RWPE2 (cell line): ENCODE measurements around the gene ACKR2.
A peak's percentile ranks its signal among the peaks of the same experiment; 100 is the strongest.

ENCODE experiments used
- ATAC-seq: fragments of 200-7000 bp; cut with Tn5 transposase; 3 replicates; pipeline ENCODE4 v1.9.1; 2021; ENCODE audit warnings: low read depth
- DNase-seq: peaks from one replicate; pipeline ENCODE4 v3.0.0-alpha.2; 2020; ENCODE audit warnings: low spot score
- H3K27ac ChIP-seq: fragments of 450-650 bp; 2 replicates; pipeline ENCODE4 v1.5.1; 2017; ENCODE audit warnings: mild to moderate bottlenecking; ENCODE audit not compliant: poor library complexity, severe bottlenecking
- H3K27me3 ChIP-seq: fragments of 250-450 bp; sonication (Bioruptor Pico); 2 replicates; pipeline ENCODE4 v1.5.1; 2021; ENCODE audit warnings: mild to moderate bottlenecking, moderate library complexity; ENCODE audit not compliant: insufficient read depth, poor library complexity, severe bottlenecking
- H3K36me3 ChIP-seq: fragments of 250-450 bp; sonication (Bioruptor Pico); 2 replicates; pipeline ENCODE4 v1.5.1; 2020; ENCODE audit warnings: low read depth, mild to moderate bottlenecking, moderate library complexity
- H3K4me1 ChIP-seq: fragments of 250-450 bp; sonication (Bioruptor Pico); 2 replicates; pipeline ENCODE4 v1.5.1; 2021; ENCODE audit warnings: mild to moderate bottlenecking, moderate library complexity; ENCODE audit not compliant: insufficient read depth, poor library complexity, severe bottlenecking
- H3K4me3 ChIP-seq: fragments of 250-450 bp; sonication (Bioruptor Pico); 2 replicates; pipeline ENCODE4 v1.5.1; 2021; ENCODE audit warnings: mild to moderate bottlenecking, moderate library complexity; ENCODE audit not compliant: severe bottlenecking
- H3K9me3 ChIP-seq: fragments of 250-450 bp; sonication (Bioruptor Pico); 2 replicates; pipeline ENCODE4 v1.5.1; 2021; ENCODE audit warnings: mild to moderate bottlenecking, moderate library complexity; ENCODE audit not compliant: severe bottlenecking
- CTCF ChIP-seq: fragments of 450-650 bp; IDR thresholded peaks from one replicate; pipeline ENCODE4 v1.5.1; 2017; ENCODE audit warnings: mild to moderate bottlenecking, moderate library complexity; ENCODE audit not compliant: poor library complexity, severe bottlenecking

Gene ACKR2

GRCh38 chr3:42851228-42851834, 42.1 kb downstream of the ACKR2 start:
- Histone ChIP-seq H3K36me3 (no peaks in the 10 kb centered on the region), H3K9me3 (no peaks in the 10 kb centered on the region), H3K27me3 (no peaks in the 10 kb centered on the region), H3K4me1 (no peaks in the 10 kb centered on the region), H3K27ac (no peak overlapping the region), H3K4me3 (no peak overlapping the region)
- DNase-seq (no peak), ATAC-seq (peak; percentile 81)
- TF ChIP-seq CTCF, result no peak

GRCh38 chr3:42852441-42852840, 43.2 kb downstream of the ACKR2 start:
- no peak overlapping the region for H3K27ac ChIP-seq

GRCh38 chr3:42853056-42853455, 43.8 kb downstream of the ACKR2 start:
- Histone ChIP-seq H3K27ac (no peak overlapping the region), H3K4me1 (no peaks in the 10 kb centered on the region), H3K27me3 (no peaks in the 10 kb centered on the region), H3K9me3 (no peaks in the 10 kb centered on the region), H3K4me3 (no peak overlapping the region), H3K36me3 (no peaks in the 10 kb centered on the region)
- no peak for TF ChIP-seq CTCF
- ATAC-seq (no peak), DNase-seq (no peak)

More at GRCh38 chr3:42852441-42852840, 43.2 kb downstream of the ACKR2 start:
- Histone ChIP-seq H3K27me3 (no peaks in the 10 kb centered on the region), H3K4me3 (no peak overlapping the region), H3K9me3 (no peaks in the 10 kb centered on the region), H3K36me3 (no peaks in the 10 kb centered on the region), H3K4me1 (no peaks in the 10 kb centered on the region)
- no peak for ATAC-seq
- no peak for TF ChIP-seq CTCF
- no peak for DNase-seq

GRCh38 chr3:42853739-42854302, 44.6 kb downstream of the ACKR2 start:
- no peak overlapping the region for H3K4me3 ChIP-seq
- ATAC-seq, result no peak
- H3K9me3 ChIP-seq, result no peaks in the 10 kb centered on the region
- DNase-seq, result no peak
- H3K27me3 ChIP-seq, result no peaks in the 10 kb centered on the region
- no peak for TF ChIP-seq CTCF
- no peaks in the 10 kb centered on the region for H3K36me3 ChIP-seq
- no peak overlapping the region for H3K27ac ChIP-seq
- H3K4me1 ChIP-seq, result no peaks in the 10 kb centered on the region

- Histone ChIP-seq H3K9me3 (no peaks in the 10 kb centered on the region), H3K27ac (no peak overlapping the region), H3K4me3 (no peak overlapping the region), H3K4me1 (no peaks in the 10 kb centered on the region), H3K27me3 (no peaks in the 10 kb centered on the region), H3K36me3 (no peaks in the 10 kb centered on the region)
- no peak for TF ChIP-seq CTCF
- DNase-seq, result no peak
- ATAC-seq, result no peak
Measured at GRCh38 chr3:42855219-42855546, 45.9 kb downstream of the ACKR2 start.
